Activated CD4-positive, alpha-beta T cell treated with anti-CD3 and anti-CD28 coated beads, Interleukin-2, Interleukin-4, amounts not matched to agents 100 ng/mL and 50 ng/mL, durations not matched to agents 16 hours and 8 hours (primary cell): ENCODE results near the gene GRXCR1.

ENCODE experiments used
- DNase-seq: peaks from one replicate; pipeline ENCODE4 v3.0.0-alpha.2; 2020; ENCODE audit warnings: low spot score

Gene GRXCR1

GRCh38 chr4:42928582-42928981, 36.1 kb downstream of the GRXCR1 start:
- no peak for DNase-seq

DNA sequence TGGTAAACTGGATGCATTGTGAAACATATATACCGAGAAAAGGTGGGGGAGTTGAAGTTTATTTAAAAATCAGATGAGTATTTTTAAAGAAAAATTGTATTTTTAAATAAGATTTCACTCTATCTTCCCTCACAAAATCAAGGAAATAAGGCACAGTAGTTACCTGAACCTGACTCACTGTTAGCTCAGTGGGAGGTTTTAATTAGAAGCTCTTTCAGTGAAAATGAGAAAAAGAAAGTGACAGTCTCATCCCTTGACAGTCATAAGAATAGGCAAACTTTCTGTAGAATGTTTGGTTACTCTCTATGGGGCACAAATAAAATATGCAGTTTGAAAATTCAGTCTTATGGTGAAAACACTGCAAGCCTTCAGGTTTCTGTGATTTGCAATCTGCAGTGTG, 49.7 kb downstream of the GRXCR1 start:
- DNase-seq, result no peak

DNA sequence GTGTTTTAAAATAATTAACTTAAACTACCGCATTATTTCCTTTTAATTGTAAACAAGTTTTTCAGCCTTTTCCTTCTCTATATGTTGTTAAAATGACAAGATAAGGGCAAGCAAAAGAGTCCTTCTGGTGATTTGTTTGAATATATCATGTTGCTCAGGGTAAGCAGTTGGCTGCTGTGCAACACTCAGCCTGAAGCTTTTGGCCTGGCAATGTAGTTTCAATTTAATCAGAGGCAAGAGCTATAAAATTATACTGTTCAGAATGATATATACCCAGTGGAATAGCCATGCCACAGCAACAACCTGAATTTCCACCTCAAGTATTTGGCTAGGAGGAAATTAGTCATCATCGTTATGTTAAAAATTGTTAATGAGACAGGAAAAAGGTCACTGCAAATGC, 53.4 kb downstream of the GRXCR1 start:
- DNase-seq, result no peak

- no peak for DNase-seq
Measured at GRCh38 chr4:42953321-42953720, 60.8 kb downstream of the GRXCR1 start.

GRCh38 chr4:42954963-42955669, 62.6 kb downstream of the GRXCR1 start:
- no peak for DNase-seq

- DNase-seq, result no peak
Measured at GRCh38 chr4:42955746-42956505, 63.4 kb downstream of the GRXCR1 start.

GRCh38 chr4:42965326-42965725, 72.8 kb downstream of the GRXCR1 start:
- DNase-seq, result no peak

DNA sequence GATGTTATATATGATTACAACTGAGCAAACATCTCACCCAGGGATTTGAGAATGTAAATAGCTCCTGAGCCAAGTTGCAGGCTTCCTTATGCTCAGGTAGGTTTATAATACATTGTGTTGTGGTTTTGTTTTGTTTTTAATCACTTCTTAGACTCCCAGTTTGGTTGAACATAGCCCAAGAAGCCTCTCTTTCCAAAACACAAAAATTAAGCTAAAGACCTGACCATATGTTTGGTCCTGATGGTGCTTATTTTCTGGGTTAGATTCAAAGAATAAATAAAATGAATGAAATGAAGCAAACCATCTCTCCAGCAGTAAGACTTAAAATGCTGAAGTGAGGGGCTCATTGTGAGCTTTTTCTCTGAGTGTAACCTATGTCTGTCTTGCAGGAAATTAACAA, 93.5 kb downstream of the GRXCR1 start:
- DNase-seq, result no peak

DNA sequence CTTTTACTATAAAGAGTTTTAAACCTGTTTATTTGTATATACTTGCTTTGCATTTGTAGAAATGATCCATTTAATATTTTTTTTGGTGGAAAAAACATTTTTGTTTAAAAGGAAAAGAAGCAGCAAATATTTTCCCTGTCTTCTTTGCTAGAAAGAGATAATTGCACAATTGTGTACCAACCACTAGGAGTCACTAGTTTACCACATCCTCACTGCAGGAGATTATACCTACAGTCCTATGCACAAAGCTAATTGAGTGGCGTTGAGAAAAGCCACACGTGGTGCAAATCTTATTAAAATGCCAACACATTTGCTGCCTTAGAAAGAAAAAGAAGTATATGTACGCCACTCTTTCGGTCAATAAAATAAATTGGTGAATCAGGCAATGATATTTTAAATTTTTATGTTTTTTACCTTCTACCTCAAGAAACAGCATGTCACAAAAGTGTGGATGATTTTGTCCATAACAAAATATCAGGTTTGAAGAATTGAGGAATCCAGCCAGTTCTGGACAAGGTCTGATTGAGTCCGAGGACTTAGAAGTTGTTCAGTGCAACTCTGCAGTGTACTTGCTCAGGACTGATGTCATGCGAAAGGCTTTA, 102.9 kb downstream of the GRXCR1 start:
- peak; percentile 19 for DNase-seq

- no peak for DNase-seq
Measured at GRCh38 chr4:43008793-43009192, 116.3 kb downstream of the GRXCR1 start.

DNA sequence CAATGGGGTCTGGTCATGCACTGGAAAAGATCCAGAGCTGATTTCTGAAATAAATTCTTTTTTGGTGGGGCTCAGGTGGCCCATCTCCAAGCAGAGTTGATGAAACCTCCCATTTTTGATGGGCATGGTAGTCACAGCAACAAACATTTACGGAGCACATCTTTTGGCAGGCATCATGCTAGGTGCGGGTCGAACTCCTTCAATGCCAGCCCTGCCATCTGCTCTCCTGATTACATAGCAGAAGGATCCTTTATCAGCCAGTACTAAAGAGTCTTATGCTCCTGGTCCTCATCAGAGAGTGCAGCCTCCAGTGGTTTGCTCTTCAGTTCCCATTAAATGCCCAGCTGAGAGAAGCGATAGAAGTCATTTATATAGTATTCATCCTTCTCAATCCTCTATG, 121.7 kb downstream of the GRXCR1 start:
- no peak for DNase-seq

DNA sequence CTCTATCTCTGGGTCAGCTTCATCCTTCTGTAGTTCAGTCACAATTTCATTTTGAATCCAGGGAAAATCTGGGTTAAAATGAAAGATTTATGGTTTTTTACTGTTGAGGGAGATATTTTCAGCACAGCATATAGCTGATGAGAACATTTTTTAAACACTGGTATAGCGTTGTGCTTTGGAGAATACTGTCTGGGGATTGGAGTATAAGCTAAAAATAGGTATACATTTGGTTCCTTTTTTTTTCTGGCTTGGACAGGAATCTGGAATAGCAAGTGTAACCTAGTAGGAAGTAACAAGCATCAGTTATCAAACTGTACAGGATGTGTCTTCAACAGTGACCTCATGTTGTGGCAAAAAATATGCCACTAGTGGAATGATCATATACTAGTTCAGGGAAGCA, 149.1 kb downstream of the GRXCR1 start:
- DNase-seq, result no peak

DNA sequence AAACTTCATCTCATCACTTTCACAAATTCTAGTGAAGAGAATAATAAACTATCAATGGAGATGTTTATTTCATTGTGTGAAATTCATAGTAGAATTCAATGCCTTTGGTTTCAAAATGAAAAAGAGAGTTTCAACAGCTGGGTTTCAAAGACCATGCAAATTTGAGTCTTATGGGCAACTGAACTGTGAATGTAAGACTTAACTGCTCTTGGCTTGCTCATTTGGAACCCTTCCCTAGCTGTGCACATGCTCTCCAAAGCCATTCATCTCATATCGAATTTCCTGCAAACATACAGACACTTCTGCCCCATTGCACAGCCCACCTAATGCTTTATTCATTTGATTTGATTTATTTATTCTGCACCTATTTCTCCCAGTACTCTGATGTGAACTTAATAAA, 154.5 kb downstream of the GRXCR1 start:
- DNase-seq, result no peak

DNA sequence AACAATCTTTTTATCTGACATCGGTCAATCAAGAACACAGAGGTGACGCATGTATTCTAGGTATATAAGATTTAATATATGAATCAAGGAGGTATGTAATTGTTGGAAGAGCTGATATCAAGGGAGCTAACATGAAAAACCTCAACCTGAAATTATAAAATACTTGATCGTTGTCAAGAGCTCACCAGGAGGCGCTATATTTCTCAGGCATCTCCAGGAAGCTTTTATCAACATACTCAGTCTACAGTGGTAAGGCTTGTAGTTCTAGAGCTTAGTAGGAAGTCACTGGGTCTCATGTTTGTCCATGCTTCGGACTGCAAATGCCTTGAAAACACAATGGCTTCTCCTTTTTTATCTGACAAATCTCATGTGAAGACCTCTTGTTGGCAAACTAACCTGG, 156.1 kb downstream of the GRXCR1 start:
- DNase-seq, result no peak

DNA sequence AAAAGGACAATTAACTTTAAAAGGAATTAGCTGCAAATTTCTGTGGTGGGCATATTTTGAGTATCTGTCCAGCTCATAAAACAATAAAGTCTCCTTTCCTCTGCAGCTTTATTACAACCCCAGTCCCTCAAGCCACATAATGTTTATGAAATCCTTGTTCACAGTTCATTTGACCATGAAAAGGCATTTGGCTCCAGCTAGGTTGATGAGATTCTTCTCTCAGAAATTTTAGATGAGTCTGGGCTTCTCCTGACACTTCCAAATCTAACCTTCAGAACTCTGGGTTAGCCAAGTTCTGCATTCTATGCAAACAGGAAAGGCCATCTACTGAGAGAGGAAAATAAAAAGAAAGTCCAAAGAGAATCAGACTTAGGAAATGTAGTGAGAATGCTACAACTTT, 156.8 kb downstream of the GRXCR1 start:
- no peak for DNase-seq

DNA sequence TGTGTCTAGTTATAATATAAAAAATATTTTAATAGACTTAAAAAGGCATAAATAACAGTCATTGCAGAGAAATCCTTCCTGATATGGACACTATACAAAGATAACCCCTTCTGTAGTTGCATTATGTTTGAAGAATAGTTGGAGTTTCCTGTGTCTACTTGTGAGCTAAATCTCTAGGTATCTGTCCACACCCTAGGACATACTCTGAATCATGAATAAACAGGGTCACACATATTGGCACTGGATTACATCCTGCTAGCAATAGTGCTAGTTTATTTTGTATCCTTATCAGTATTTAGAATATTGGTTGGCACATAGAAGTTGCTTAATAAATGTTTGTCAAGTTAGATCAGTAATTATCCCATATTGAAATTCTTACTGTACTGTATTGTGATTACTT, 173.9 kb downstream of the GRXCR1 start:
- DNase-seq, result no peak

DNA sequence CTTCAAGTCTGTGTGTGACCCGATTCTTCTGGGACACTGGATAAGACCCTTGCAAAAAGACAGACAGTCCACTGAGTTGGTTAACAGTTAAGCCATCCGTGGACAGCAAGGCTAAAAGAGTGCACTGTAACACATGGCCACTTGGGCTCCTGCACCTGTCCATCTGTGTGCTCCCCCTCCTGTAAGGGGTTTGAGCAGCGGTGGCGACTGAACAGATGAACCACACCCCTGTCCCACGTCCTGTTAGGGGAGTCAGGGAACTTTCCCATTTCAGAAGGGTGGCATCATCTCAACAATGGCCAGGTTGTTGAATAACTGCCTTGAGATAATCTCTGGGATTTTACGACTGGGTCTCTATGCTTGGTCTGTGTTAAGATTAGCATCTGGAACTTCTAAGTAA, 178.6 kb downstream of the GRXCR1 start:
- DNase-seq, result no peak
